ENCODE results near the gene CLCN3.

CLCN3 gene

GRCh38 chr4:169658196-169658595 is 37.8 kb downstream of the CLCN3 start:
- Histone ChIP-seq H3K36me3 (ENCODE audit: insufficient read depth, insufficient read length, low read length) (no peaks in the 10 kb centered on the region), H3K4me3 (ENCODE audit: insufficient read length, low read depth) (no peak overlapping the region), H3K9ac (ENCODE audit: insufficient read length, low read depth) (no peak overlapping the region), H3K27me3 (ENCODE audit: insufficient read depth, insufficient read length) (no peaks in the 10 kb centered on the region), H3K9me3 (ENCODE audit: insufficient read depth, low read length) (no peaks in the 10 kb centered on the region), H3K4me1 (ENCODE audit: insufficient read depth, insufficient read length) (no peaks in the 10 kb centered on the region)
- no peak for TF ChIP-seq SUZ12 (IDR thresholded peaks at IDR 0.05; ENCODE audit: extremely low read depth, insufficient read depth, insufficient read length)
- no peak for TF ChIP-seq ZNF274 (IDR thresholded peaks at IDR 0.05; ENCODE audit: low read depth, low read length)
- TF ChIP-seq YY1 (IDR thresholded peaks at IDR 0.05; ENCODE audit: insufficient read depth, insufficient read length), result no peak
- no peak for DNase-seq (ENCODE audit: low read depth, low spot score)

GRCh38 chr4:169658975-169659715 is 38.8 kb downstream of the CLCN3 start:
- no peak overlapping the region for H3K4me3 ChIP-seq (ENCODE audit: insufficient read length, low read depth)
- H3K9ac ChIP-seq (ENCODE audit: insufficient read length, low read depth), result no peak overlapping the region
- no peaks in the 10 kb centered on the region for H3K27me3 ChIP-seq (ENCODE audit: insufficient read depth, insufficient read length)
- no peaks in the 10 kb centered on the region for H3K36me3 ChIP-seq (ENCODE audit: insufficient read depth, insufficient read length, low read length)
- no peaks in the 10 kb centered on the region for H3K4me1 ChIP-seq (ENCODE audit: insufficient read depth, insufficient read length)
- H3K9me3 ChIP-seq (ENCODE audit: insufficient read depth, low read length), result no peaks in the 10 kb centered on the region
- no peak for TF ChIP-seq ZNF274 (IDR thresholded peaks at IDR 0.05; ENCODE audit: low read depth, low read length)
- no peak for TF ChIP-seq SUZ12 (IDR thresholded peaks at IDR 0.05; ENCODE audit: extremely low read depth, insufficient read depth, insufficient read length)
- no peak for TF ChIP-seq YY1 (IDR thresholded peaks at IDR 0.05; ENCODE audit: insufficient read depth, insufficient read length)
- no peak for DNase-seq (ENCODE audit: low read depth, low spot score)

- TF ChIP-seq SUZ12 (IDR thresholded peaks at IDR 0.05; ENCODE audit: extremely low read depth, insufficient read depth, insufficient read length), result no peak
- Histone ChIP-seq H3K4me3 (ENCODE audit: insufficient read length, low read depth) (no peak overlapping the region), H3K4me1 (ENCODE audit: insufficient read depth, insufficient read length) (no peaks in the 10 kb centered on the region)
Observed at GRCh38 chr4:169659716-169660670, 39.6 kb downstream of the CLCN3 start.

GRCh38 chr4:169660929-169661328 is 40.6 kb downstream of the CLCN3 start:
- H3K36me3 ChIP-seq (ENCODE audit: insufficient read depth, insufficient read length, low read length), result no peaks in the 10 kb centered on the region
- no peaks in the 10 kb centered on the region for H3K4me1 ChIP-seq (ENCODE audit: insufficient read depth, insufficient read length)
- H3K4me3 ChIP-seq (ENCODE audit: insufficient read length, low read depth), result no peak overlapping the region
- no peaks in the 10 kb centered on the region for H3K27me3 ChIP-seq (ENCODE audit: insufficient read depth, insufficient read length)
- no peak for TF ChIP-seq ZNF274 (IDR thresholded peaks at IDR 0.05; ENCODE audit: low read depth, low read length)
- TF ChIP-seq SUZ12 (IDR thresholded peaks at IDR 0.05; ENCODE audit: extremely low read depth, insufficient read depth, insufficient read length), result no peak
- TF ChIP-seq YY1 (IDR thresholded peaks at IDR 0.05; ENCODE audit: insufficient read depth, insufficient read length), result no peak
- DNase-seq (ENCODE audit: low read depth, low spot score), result no peak
- peaks cover under 1% of the 10 kb centered on the region; the same call in 1 of the 2 replicates for H3K9me3 ChIP-seq (ENCODE audit: insufficient read depth, low read length)
- H3K9ac ChIP-seq (ENCODE audit: insufficient read length, low read depth), result no peak overlapping the region

More at GRCh38 chr4:169659716-169660670, 39.6 kb downstream of the CLCN3 start:
- no peaks in the 10 kb centered on the region for H3K9me3 ChIP-seq (ENCODE audit: insufficient read depth, low read length)
- H3K27me3 ChIP-seq (ENCODE audit: insufficient read depth, insufficient read length), result no peaks in the 10 kb centered on the region
- no peak overlapping the region for H3K9ac ChIP-seq (ENCODE audit: insufficient read length, low read depth)
- no peak for DNase-seq (ENCODE audit: low read depth, low spot score)
- no peaks in the 10 kb centered on the region for H3K36me3 ChIP-seq (ENCODE audit: insufficient read depth, insufficient read length, low read length)

GRCh38 chr4:169661761-169662160 is 41.4 kb downstream of the CLCN3 start:
- Histone ChIP-seq H3K36me3 (ENCODE audit: insufficient read depth, insufficient read length, low read length) (no peaks in the 10 kb centered on the region), H3K4me3 (ENCODE audit: insufficient read length, low read depth) (no peak overlapping the region), H3K9ac (ENCODE audit: insufficient read length, low read depth) (no peak overlapping the region), H3K9me3 (ENCODE audit: insufficient read depth, low read length) (peaks cover 9% of the 10 kb centered on the region), H3K27me3 (ENCODE audit: insufficient read depth, insufficient read length) (no peaks in the 10 kb centered on the region), H3K4me1 (ENCODE audit: insufficient read depth, insufficient read length) (no peaks in the 10 kb centered on the region)
- TF ChIP-seq YY1 (IDR thresholded peaks at IDR 0.05; ENCODE audit: insufficient read depth, insufficient read length) (no peak), ZNF274 (IDR thresholded peaks at IDR 0.05; ENCODE audit: low read depth, low read length) (no peak), SUZ12 (IDR thresholded peaks at IDR 0.05; ENCODE audit: extremely low read depth, insufficient read depth, insufficient read length) (no peak)
- no peak for DNase-seq (ENCODE audit: low read depth, low spot score)

GRCh38 chr4:169662206-169662605 is 41.8 kb downstream of the CLCN3 start:
- H3K27me3 ChIP-seq (ENCODE audit: insufficient read depth, insufficient read length), result no peaks in the 10 kb centered on the region
- no peaks in the 10 kb centered on the region for H3K4me1 ChIP-seq (ENCODE audit: insufficient read depth, insufficient read length)
- DNase-seq (ENCODE audit: low read depth, low spot score), result no peak
- peaks cover 13% of the 10 kb centered on the region for H3K9me3 ChIP-seq (ENCODE audit: insufficient read depth, low read length)
- TF ChIP-seq SUZ12 (IDR thresholded peaks at IDR 0.05; ENCODE audit: extremely low read depth, insufficient read depth, insufficient read length) (no peak), YY1 (IDR thresholded peaks at IDR 0.05; ENCODE audit: insufficient read depth, insufficient read length) (no peak), ZNF274 (IDR thresholded peaks at IDR 0.05; ENCODE audit: low read depth, low read length) (no peak)
- H3K4me3 ChIP-seq (ENCODE audit: insufficient read length, low read depth), result no peak overlapping the region
- no peak overlapping the region for H3K9ac ChIP-seq (ENCODE audit: insufficient read length, low read depth)
- H3K36me3 ChIP-seq (ENCODE audit: insufficient read depth, insufficient read length, low read length), result no peaks in the 10 kb centered on the region

- Histone ChIP-seq H3K4me3 (ENCODE audit: insufficient read length, low read depth) (no peak overlapping the region), H3K36me3 (ENCODE audit: insufficient read depth, insufficient read length, low read length) (no peaks in the 10 kb centered on the region), H3K4me1 (ENCODE audit: insufficient read depth, insufficient read length) (no peaks in the 10 kb centered on the region), H3K9me3 (ENCODE audit: insufficient read depth, low read length) (peaks cover 16% of the 10 kb centered on the region), H3K9ac (ENCODE audit: insufficient read length, low read depth) (no peak overlapping the region), H3K27me3 (ENCODE audit: insufficient read depth, insufficient read length) (no peaks in the 10 kb centered on the region)
- no peak for DNase-seq (ENCODE audit: low read depth, low spot score)
- TF ChIP-seq YY1 (IDR thresholded peaks at IDR 0.05; ENCODE audit: insufficient read depth, insufficient read length) (no peak), ZNF274 (IDR thresholded peaks at IDR 0.05; ENCODE audit: low read depth, low read length) (no peak), SUZ12 (IDR thresholded peaks at IDR 0.05; ENCODE audit: extremely low read depth, insufficient read depth, insufficient read length) (no peak)
Observed at GRCh38 chr4:169663402-169663801, 43.0 kb downstream of the CLCN3 start.
